T-helper 17 cell (primary cell): ENCODE data around the gene PTPRG. TPM values are rescaled to one million over a fixed set of nuclear protein-coding genes. Genes with fewer than 3 reads are reported as not detected.

ENCODE experiments used
- ATAC-seq: fragments of 150-1000 bp; cut with Tn5 transposase; 2 replicates; pipeline ENCODE4 v1.10.0; 2021; ENCODE audit warnings: mild to moderate bottlenecking, moderate library complexity
- DNase-seq, 3 donors: peaks; one replicate each; pipeline versions ENCODE4 v3.0.0 to v3.0.0-alpha.2; 2020 to 2021
- H3K9me3 ChIP-seq: one replicate; pipeline ENCODE4 v1.7.0; 2013; ENCODE audit warnings: low read length, mild to moderate bottlenecking; ENCODE audit not compliant: control insufficient read depth, poor library complexity, severe bottlenecking
- H3K27ac Mint-ChIP-seq: one replicate; pipeline ENCODE4 v1.8.0; 2022; ENCODE audit warnings: mild to moderate bottlenecking, moderate library complexity, mixed read lengths
- H3K27me3 Mint-ChIP-seq: one replicate; pipeline ENCODE4 v1.8.0; 2022; ENCODE audit warnings: mixed read lengths
- H3K36me3 Mint-ChIP-seq: one replicate; pipeline ENCODE4 v1.8.0; 2022; ENCODE audit warnings: low read depth, mixed read lengths
- H3K4me1 Mint-ChIP-seq: one replicate; pipeline ENCODE4 v1.8.0; 2022; ENCODE audit warnings: mild to moderate bottlenecking, mixed read lengths
- H3K4me3 Mint-ChIP-seq: one replicate; pipeline ENCODE4 v1.8.0; 2022; ENCODE audit warnings: mild to moderate bottlenecking, moderate library complexity, mixed read lengths
- total RNA-seq, 4 donors: library from RNA in 2 of 4; stranded (reverse) in 2 of 4; gene quantifications; one replicate each; pipeline ENCODE4 v1.2.3 and lab custom pipeline; 2022 to 2026

Gene PTPRG
- total RNA-seq, 2 donors from 2014 or later, result 0.02 TPM; not detected in 1

- DNase-seq, result no peak
- no peaks in the 10 kb centered on the region for H3K36me3 Mint-ChIP-seq
These were observed 764.5 kb downstream of the PTPRG start for GRCh38 chr3:62325896-62326295.

DNA sequence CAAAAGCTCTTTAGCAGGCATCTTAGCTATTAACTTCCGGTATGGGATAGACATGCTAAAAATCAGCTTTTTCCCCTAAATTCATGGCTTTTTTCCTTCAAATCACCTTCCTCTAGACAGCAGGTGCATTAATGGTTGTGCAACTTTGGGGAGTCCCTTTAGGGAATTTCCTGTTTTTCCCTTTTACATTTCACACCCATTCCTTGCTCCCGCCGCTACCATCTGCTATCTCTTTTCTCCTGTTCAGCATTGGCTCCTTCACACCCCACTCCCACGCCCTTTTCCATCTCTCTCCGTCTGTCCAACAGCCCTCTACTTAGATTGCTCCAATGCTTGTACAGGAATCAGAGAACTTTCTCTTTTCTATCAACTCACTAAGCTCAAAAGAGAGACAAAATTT is 768.6 kb downstream of the PTPRG start:
- Mint-ChIP-seq H3K4me1 (no peaks in the 10 kb centered on the region), H3K36me3 (no peaks in the 10 kb centered on the region), H3K27me3 (no peaks in the 10 kb centered on the region), H3K27ac (no peak overlapping the region), H3K4me3 (no peak overlapping the region)
- DNase-seq, result no peak
- no peaks in the 10 kb centered on the region for H3K9me3 ChIP-seq
- ATAC-seq, result no peak

More at GRCh38 chr3:62325896-62326295, 764.5 kb downstream of the PTPRG start:
- Mint-ChIP-seq H3K4me1 (no peaks in the 10 kb centered on the region), H3K27ac (no peak overlapping the region), H3K27me3 (no peaks in the 10 kb centered on the region), H3K4me3 (no peak overlapping the region)
- H3K9me3 ChIP-seq, result no peaks in the 10 kb centered on the region
- no peak for ATAC-seq

DNA sequence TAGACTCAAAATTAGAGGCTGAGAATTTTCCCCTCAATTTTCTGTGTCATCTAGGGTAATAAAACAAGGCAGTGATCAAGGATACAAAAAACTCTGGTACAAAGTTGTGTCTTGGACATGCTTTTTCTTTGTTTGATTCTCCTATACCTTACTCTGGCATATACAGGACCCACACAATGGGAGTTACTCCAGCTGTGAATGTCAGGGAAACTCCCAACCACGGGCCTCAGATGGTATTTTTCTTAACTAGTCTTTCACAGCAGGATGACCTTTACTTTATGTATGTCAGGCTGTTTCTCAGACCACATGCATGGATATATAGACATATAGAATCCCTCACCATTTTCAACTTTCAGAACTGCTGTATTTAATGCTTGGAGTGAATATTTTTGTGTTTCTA is 770.6 kb downstream of the PTPRG start:
- no peaks in the 10 kb centered on the region for H3K4me1 Mint-ChIP-seq
- H3K27me3 Mint-ChIP-seq, result no peaks in the 10 kb centered on the region
- H3K27ac Mint-ChIP-seq, result no peak overlapping the region
- no peak for DNase-seq
- H3K4me3 Mint-ChIP-seq, result no peak overlapping the region
- no peaks in the 10 kb centered on the region for H3K36me3 Mint-ChIP-seq
- H3K9me3 ChIP-seq, result no peaks in the 10 kb centered on the region
- ATAC-seq, result no peak

DNA sequence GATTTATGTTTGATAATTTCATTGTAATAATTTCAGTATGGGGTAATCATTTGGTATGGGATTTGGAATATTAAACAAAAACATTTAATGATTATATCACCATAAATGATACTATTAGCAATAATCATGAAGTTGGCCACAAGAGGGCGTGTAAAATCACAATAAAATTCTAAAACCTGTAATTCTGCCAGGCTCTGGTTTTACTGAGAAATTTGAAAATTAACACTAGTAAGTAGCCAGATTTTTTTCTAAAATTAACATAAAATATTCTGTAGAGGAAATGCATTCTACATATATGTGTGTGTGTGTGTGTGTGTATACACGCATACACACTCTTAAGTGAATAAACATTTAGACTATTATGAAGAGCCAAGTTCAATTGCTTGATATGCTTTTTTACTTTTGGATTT is 771.5 kb downstream of the PTPRG start:
- ATAC-seq, result no peak
- Mint-ChIP-seq H3K27ac (no peak overlapping the region), H3K36me3 (no peaks in the 10 kb centered on the region), H3K27me3 (no peaks in the 10 kb centered on the region), H3K4me3 (no peak overlapping the region), H3K4me1 (no peaks in the 10 kb centered on the region)
- no peaks in the 10 kb centered on the region for H3K9me3 ChIP-seq
- DNase-seq, result no peak

- H3K9me3 ChIP-seq, result no peaks in the 10 kb centered on the region
- Mint-ChIP-seq H3K4me3 (no peak overlapping the region), H3K27me3 (no peaks in the 10 kb centered on the region), H3K36me3 (no peaks in the 10 kb centered on the region), H3K4me1 (no peaks in the 10 kb centered on the region), H3K27ac (no peak overlapping the region)
- ATAC-seq, result no peak
- DNase-seq, result no peak
These were observed 773.8 kb downstream of the PTPRG start for GRCh38 chr3:62335196-62335595.

DNA sequence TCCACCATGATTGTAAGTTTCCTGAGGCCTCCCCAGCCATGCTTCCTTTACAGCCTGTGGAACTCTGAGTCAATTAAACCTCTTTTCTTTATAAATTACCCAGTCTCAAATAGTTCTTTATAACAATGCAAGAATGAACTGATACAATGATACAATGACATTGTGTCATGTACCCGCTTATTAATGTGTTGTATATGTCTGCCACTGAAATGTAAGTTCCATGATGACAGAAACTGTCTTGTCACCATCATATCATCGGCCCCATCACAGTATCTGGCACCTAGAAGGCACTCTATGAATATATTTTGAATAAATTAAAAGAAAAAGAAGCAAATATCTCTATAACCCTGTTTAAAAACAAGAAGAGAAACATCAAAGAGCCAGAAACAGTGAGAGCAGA is 782.4 kb downstream of the PTPRG start:
- DNase-seq (no peak), ATAC-seq (no peak)
- no peaks in the 10 kb centered on the region for H3K9me3 ChIP-seq
- H3K36me3 Mint-ChIP-seq, result peaks cover 2% of the 10 kb centered on the region
- H3K27me3 Mint-ChIP-seq, result no peaks in the 10 kb centered on the region
- no peaks in the 10 kb centered on the region for H3K4me1 Mint-ChIP-seq
- H3K4me3 Mint-ChIP-seq, result no peak overlapping the region
- no peak overlapping the region for H3K27ac Mint-ChIP-seq
